Stimulated activated CD8-positive, alpha-beta memory T cell treated with anti-CD3 and anti-CD28 coated beads, Interleukin-7, amount 100 ng/mL, for 48 hours (primary cell): ENCODE data around the gene CHCHD4.

ENCODE experiments used
- DNase-seq, 2 donors: peaks; one replicate each; pipeline ENCODE4 v3.0.0-alpha.2; 2020; ENCODE audit warnings: low read depth in 1 of 2; ENCODE audit errors: extremely low read depth in 1 of 2

CHCHD4 gene

DNA sequence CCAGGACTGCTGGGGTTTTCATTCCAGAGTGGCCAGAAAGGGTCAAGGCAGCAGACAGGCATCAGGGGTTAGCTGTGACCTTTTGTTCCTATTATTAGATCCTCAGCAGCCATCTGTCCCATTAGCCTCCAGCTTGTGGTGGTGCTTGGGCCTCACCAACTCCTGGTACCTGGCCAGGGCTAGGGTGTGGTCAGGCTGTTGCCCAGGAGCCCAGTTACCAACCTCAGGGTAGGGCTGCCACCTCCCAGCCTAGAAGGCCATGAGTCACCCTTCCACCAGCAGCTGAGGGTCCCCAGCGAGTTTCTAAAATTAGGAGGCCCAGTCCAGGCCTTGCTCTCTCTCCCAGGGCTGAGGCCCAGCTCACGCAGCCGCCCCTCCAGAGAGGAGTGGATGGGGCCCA, 12.3 kb upstream of the CHCHD4 start:
- DNase-seq, result no peak

DNA sequence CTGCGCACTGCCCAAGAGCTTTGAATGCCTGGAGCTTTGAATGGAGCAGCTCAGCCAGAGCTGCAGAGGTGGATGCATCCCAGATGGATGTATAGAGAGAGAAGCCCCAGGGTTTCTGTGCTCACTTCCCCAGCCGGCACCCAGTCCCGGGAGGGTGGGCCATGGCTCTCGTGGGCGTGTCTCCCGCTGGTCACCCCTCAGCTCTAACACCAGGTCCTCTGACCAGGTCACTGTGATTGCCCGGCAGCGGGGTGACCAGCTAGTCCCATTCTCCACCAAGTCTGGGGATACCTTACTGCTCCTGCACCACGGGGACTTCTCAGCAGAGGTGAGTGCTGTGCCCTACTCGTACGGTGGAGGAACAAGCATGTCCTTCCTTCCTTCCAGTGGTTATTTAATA, 10.9 kb upstream of the CHCHD4 start:
- DNase-seq, result no peak

DNA sequence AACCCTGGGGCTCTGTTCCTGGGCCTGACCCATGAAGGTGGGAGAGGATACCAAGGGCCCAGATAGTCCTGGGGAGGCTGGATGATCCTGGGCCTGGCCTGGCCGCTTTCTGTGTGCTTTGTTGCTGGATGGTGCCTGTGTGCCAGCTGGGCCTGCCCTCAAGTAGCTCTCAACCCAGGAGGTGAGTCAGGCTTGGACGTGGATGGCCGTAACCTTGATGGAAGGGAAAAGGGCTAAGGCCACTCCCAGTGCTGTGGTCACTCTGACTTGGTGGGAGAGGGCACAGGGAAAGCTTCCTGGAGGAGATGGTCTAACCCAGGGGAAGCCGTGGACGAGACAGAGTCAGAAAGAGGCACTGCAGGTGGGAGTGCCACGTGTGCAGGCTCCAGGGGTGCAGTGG, 9.6 kb upstream of the CHCHD4 start:
- DNase-seq, result no peak

DNA sequence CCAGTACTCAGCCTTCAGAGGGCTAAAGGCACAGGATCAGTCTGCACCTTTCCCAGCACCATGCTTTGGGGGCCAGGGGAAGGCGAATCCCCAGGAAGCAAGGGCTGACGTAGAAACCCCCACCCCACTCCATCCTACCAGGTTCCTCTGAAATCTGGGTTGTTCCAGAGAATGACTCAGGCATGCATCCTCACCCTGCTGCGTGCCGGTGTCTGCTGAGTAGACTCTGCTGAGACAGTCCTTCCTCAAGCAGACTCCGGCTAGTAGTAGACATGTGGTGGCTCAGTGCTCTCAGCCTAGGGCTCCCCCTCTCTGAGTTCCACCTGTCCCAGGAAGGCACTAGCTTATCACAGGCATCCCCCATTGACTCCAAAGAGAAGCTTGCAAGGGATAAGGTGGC, 9.2 kb upstream of the CHCHD4 start:
- no peak for DNase-seq

DNA sequence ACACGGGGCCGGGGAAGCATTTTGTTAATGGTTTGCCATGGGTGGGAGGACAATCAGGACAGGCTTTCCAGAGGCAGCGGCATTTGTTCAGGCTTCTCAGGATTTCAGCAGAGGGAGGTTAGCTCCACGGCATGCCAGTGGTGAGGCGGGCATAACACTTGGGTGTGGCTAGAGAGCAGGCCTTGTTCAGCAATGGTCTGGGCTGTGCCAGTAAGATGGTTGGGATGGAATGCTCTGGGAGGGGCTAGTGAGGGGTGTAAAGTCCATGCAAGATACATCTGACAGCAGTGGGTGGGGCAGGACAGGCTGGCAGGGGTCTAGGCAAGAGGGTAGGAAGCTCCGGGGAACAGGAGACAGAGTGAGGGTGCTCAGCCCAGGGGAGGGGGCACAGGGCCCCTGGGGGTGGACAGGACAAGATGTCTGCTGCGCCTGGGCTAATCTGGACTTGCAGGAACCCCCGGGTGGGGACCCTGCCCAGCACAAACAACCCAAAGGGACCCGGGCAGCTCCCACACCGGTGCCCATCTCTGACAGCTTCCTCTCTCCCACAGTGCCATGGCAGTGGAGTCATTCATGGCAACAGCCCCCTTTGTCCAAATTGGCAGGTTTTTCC, 8.6 kb upstream of the CHCHD4 start:
- no peak for DNase-seq

DNA sequence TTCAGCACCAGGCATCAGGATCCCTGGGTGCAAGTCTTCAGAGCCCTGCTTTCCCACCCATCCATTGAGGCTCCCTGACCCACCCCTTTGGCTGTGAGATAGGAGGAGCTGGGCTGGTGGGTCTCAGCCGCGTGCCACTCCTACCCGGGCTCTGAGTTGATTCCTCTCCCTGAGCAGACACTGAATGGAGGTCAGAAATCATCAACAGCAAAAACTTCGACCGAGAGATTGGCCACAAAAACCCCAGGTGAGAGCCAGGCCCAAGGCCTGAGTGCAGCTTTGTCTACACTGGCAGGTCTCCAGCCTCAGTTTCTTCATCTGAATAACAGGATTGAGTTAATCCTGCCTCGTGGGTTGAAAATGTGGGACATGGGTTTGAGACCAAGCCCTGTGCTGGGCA, 8.0 kb upstream of the CHCHD4 start:
- DNase-seq, result no peak

DNA sequence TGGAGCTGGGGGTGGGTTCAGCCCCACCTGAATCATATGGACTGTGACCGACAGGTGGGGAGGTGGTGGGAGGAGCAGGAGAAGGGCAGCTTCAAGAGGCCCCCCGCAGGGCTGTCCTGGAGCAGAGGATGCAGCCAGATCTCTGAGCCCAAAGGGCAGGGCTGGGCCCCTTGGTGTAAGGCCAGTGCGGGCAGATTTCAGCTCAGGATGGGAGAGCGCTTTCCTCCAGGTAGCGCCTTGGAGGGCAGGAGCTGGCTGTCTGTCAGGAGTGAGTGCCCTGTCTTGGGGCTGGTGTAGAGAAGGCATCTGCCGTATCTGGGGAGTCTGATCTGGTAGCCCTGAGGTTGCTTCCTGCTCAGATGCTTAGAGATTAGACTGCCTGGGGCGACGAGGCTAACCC, 7.5 kb upstream of the CHCHD4 start:
- DNase-seq, result no peak

DNA sequence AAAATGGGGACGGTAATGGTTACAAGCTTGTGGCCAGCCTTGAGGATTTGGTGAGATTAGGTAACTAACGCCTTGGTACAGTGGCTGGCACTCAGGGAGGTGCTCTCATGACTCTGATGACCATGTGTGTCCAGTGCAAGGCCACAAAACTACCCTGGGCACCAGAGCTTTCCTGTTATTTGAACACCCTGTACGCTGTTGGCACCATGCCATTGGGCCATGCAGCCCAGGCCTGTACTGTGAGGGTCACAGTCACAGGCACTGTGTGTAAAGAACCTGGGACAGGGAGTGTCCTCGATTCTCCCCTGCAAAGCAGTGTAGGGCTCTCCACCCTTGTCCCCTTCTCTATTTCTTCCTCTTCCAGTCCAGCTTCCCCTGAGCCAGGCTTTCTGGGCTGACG, 6.5 kb upstream of the CHCHD4 start:
- DNase-seq, result no peak

DNA sequence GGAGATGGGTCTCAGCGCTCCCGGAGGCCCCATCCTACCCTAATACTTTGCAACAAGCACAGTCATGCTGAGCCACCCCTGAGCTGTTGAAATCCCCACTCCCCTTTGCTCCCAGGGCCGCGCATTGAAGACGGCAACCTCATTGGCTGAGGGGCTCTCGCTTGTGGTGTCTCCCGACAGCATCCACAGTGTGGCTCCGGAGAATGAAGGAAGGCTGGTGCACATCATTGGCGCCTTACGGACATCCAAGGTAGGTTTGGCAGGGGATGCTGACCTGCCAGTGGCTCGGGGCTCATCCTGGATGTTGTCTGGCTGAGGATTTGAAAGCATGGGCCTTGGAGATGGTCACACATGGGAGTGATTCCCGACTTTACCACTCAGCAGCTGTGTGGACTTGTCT, 6.0 kb upstream of the CHCHD4 start:
- DNase-seq, result no peak

DNA sequence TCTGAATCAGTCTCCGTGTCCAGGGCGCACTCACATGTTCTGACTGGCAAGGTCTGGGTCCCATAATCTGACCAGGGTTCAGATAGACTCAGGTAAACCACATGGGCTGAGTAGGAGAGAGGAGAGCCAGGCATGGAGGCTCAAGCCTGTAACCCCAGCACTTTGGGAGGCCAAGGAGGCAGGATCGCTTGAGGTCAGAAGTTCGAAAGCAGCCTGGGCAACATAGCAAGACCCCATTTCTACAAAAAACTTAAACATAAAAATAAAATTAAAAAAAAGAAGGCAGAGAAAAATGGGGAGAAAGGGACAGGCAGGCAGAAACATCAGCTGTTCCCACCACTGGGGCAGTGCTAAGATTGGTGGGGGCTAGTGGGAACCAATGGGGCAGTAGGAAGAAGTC, 5.6 kb upstream of the CHCHD4 start:
- no peak for DNase-seq

DNA sequence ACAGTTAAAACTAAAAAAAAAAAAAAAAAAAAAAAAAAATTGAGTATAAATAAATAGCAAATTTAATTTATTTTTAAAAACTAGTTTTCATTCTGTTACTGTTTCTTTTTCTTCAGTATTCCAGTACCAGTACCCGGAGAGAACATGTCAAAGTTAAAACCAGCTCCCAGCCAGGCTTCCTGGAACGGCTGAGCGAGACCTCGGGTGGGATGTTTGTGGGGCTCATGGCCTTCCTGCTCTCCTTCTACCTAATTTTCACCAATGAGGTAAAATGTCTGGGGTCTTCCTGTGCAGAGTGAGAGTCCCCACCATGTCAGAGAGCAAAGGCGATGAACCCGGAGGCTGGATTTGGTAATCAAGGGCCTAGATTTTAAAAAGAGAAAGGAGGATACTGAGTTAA, 4.6 kb upstream of the CHCHD4 start:
- DNase-seq, result no peak

DNA sequence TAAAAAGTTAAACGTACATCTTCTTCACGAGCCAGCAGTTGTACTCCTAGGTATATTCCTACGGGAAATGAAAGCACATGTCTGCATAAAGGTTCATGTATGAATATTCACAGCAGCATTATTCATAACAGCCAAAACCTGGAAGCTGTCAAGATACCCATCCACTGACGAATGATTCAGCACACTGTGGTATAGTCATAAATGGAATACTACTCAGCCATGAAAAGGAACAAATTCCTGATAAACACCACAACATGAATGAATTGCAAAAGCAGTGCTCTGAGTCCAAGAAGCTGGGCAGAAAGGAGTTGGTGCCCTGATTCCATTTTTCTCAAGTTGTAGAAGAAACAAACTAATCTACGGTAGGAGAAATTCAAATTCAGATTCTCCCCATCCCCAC, 4.1 kb upstream of the CHCHD4 start:
- no peak for DNase-seq

DNA sequence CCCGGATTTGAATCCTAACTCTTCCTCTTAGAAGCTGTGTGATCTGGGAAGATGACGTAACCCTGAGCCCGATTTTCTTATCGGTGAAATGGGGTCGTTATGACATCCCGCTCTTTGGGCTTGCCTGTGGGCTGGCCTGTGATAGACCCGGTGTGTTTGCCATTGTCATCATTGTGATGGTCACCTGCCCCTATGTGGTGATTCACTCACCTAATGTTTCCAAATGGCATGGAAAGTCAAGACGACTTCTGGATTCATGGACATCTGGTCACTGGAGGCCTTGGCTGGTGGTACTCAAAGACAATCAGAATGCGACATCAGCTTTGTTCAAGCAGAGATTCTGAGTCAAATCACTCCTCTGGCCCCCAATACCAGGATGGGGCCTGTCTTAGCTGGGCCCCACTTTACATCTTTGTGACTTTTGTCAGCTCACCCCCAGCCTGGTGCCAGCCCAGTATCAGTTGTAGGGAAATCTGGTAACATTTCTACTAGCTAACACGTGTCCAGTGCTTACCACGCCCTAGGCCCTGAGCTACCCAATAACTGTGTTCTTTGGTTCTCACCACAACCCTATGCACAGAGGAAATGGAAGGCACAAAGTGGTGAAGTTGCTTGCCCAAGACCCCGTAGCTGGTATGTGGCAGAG, 3.0 kb upstream of the CHCHD4 start:
- no peak for DNase-seq

DNA sequence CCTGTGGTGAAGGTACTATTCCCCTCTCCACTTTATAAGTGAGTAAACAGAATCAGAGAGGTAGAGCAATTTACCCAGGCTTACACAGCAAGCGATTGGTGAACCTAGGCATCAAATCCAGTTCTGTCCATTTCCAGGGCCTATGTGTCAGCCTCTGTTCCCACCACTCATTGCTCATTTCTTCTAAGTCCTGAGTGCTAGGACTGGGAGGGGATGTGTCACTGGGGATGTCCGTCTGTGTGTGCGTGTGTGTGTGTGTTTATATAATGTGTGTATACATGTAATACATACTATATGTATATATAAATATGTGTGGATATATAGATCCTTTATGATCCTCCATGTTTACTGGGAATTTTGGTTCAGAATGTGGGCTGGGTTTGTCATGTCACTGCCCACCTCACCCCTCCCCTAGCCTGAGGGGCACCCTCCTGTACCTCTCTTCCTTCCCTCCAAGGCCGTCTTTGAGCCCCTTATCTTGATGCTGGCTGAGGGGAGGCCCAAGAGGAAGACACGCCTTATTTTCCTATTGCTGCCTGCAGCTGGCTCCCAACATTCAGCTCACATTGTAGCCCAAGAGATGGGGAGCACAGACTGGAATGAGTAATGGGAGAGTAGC, 2.3 kb upstream of the CHCHD4 start:
- DNase-seq, result no peak

DNA sequence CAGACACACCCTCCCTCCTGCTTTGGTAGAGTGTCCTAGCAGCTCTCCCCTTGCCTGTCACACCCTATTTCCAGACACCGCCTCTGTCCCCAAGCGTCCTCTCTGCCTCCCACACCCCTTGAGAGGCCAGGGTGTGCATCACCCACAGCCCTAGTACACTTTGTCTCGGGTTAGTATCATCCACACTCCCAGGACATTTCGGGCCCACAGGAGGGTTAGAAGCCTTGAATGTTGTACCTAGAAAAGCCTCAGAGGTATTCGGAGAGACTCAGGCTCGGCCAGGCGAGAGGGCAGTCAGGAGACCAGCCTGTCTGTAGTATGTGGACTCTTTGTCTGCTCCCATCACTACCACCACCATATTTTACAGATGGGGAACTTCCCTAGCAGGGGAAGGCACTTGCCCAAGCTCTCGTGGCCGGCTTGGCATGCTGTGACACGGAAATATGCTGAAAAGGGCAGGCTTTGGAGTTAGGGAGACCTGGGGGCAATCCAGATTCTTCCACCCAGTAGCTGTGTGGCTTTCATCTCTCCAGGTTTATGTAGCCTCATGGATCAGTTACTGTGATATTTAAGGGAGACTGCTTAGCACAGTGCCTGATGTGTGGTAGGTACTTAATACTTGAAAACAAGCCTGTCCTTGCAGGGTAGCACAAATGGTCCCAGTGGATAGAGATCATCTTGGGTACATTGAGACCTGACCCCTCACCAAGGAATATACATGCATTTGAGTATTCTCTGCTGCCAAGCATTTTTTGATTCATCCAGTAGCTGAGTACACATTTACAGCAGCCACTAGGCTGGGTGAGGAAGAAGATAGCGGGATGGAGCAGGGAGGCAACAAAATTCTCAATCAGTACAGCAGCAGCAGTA, 1.6 kb upstream of the CHCHD4 start:
- DNase-seq, result no peak

DNA sequence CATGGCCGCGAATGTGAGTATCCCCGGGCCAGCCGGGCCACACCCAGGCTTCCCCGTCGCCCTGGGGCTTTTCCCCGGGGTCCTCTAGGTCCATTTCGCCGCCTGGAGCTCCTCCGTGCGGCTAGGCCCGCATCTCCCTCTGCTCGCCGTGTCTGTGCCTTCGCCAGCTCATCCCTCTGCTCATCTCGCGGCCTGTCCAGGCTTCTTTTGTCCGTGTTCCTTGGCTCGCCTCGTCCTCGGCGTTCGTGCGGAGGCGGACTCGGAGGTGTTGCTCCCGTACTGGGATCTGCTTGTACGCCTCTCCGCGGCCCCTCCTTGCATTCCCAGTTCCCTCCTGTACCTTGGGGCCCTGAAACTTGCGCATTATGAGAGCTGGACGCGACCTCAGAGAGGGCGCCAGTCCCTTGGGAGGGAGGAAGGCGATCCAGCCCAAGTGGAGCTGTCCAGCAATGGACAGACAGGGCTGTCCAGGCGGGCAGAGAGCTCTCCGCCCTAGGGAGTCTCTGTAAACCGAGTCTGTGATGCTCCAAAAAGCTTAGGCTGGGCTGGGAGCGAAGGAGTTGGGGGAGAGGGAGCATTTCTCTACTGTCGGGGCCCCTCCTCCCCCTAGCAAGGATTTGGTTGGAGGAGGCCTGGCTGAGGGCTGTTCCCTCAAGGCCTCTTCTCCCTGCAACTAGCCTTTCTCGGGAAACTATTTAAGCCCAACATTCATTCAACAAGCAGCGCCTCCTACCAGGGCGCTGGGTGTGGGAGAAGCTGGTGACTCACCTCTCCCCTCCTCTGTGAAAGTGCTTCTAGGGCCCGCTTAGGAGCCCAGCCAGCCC, 735 bp upstream of the CHCHD4 start:
- DNase-seq, result peak in 1 of 2 donors; percentile 65

DNA sequence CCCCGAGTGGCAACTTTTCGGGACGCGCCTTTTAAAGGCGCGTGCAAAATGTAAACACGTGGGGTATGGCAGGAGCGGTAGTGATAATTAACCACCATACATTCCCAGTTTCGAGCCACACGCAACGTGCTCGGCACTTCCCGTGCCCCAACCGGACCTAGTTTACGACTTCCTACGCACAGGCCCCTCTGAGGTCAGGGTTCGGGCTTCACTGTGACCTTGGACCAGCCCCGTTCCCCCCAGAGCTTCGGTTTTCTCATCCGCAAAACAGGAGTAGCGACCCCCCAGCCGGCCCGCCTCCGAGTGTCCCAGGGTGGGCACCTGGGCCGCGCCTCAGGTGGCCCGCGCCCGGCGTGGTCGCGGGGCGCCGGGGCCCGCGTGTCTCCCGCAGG, 451 bp downstream of the CHCHD4 start:
- DNase-seq, result peak; percentile 35 to 60

DNA sequence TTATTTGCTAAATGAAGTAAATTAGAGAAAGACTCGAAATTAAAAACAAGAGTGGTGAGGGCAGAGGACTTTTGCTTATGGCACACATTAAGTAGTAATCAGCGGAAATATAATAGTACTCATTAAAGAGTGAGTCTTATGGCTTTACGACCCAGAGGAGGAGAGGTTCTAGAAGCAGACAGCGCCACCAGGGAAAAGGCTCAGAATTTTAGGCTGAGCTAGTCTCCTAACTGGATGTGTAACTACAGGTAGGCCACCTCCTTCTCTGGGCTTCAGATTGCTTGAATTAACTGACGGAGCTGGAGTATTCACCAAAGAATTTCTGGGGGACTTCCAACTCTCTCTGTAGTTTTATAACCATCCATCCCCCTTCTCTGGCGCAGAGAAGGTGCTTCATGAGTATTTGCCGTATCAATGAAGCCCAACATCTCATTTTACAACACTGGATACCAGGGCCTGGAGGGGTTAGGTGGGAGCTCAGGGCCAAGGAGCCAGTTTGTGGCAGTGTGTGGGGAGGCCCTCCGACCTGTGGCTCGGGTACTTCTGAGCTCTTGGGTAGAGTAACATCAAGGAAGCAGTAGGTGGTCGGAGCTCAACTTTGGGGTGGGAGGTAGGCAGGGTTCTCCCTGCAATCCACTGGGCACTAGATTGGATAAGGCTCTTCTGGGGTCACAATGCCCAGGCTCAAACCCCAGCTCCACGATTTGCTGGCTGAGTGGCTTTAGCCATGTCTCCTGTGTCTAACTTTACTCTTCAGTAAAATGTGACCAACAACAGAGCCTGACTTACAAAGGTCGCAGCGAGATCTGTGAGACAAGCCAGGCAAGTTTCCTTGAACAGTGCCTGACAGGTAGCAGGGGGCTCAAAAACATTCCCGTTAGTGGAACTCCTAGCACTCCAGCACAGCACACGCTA, 1.1 kb downstream of the CHCHD4 start:
- no peak for DNase-seq

DNA sequence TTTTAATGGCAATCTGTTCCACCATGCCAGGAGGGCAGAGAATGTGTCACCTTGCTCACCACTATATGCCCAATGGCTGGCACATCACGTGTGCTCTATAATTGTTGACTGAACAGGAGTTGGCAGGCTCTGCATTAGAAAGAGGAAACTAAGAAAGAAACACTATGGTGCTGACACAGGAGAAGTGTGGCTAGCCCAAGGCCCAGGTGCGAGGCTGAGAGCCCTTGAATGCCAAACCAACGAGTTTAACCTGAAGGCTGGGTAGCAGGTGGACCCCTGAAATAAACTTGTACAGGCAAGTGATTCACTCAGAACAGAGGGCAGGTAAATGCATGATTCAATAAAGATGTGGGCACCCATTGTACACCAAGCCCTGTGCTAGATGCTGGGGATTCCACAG, 2.4 kb downstream of the CHCHD4 start:
- DNase-seq, result no peak

DNA sequence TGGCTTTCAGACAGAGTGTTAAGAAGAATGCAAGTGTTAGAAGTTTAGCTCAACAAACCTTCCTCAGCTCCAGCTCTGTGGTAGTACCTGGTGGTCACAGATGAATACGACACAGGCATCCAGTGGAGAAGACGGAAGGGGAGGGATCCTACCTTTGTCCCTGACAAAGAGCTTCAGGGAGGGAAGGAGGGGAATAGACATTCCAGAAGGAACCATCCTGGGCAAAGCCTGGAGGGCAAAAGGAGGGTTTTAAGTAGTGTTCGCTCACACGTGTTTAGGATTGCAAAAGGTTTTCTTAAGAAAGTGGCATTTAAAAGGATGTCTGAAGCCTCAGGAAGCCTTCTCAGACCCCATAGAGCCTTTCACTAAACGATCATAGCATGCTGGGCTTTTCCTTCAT, 2.8 kb downstream of the CHCHD4 start:
- DNase-seq, result no peak
